Right lobe of liver (tissue), 6 donors: ENCODE data around the gene KCNN3. TPM values are rescaled to one million over a fixed set of nuclear protein-coding genes. Genes with fewer than 3 reads are reported as not detected.

ENCODE experiments used
- ATAC-seq, 4 donors: fragments of 200-7000 bp; cut with Tn5 transposase; one replicate each; pipeline ENCODE4 v1.9.1; 2020; ENCODE audit warnings: mild to moderate bottlenecking in 4 of 4, moderate library complexity in 4 of 4
- DNase-seq, 3 donors: peaks; one replicate each; pipeline ENCODE4 v3.0.0-alpha.2; 2020
- H3K27ac ChIP-seq, 3 donors: fragments of 200-600 bp; one replicate each; pipeline ENCODE4 v1.8.0; 2022
- H3K27me3 ChIP-seq, 2 donors: fragments of 200-600 bp; one replicate each; pipeline ENCODE4 v1.8.0; 2022
- H3K36me3 ChIP-seq, 4 donors: fragments of 200-600 bp; sonication (generic) in 1 of 4; one replicate each; pipeline versions ENCODE4 v1.5.1 to v1.8.0; 2017 to 2022; ENCODE audit warnings: control low read depth in 1 of 4
- H3K4me1 ChIP-seq, 4 donors: fragments of 200-600 bp; sonication (generic) in 1 of 4; one replicate each; pipeline versions ENCODE4 v1.5.1 to v1.8.0; 2017 to 2022; ENCODE audit warnings: control low read depth in 1 of 4
- H3K4me3 ChIP-seq, 3 donors: fragments of 200-600 bp; one replicate each; pipeline ENCODE4 v1.8.0; 2022
- H3K9me3 ChIP-seq, 4 donors: fragments of 200-600 bp; sonication (generic) in 1 of 4; one replicate each; pipeline versions ENCODE4 v1.5.1 to v1.8.0; 2017 to 2022; ENCODE audit warnings: control low read depth in 1 of 4
- POLR2A ChIP-seq: fragments of 450-650 bp; IDR thresholded peaks from one replicate; pipeline ENCODE4 v1.6.1; 2017; ENCODE audit warnings: antibody characterized with exemption, mild to moderate bottlenecking
- WGBS: methylation state at CpG from one replicate; pipeline ENCODE4 v1.1.6; 2018; ENCODE audit warnings: low coverage, low lambda C conversion rate; ENCODE audit not compliant: insufficient coverage; ENCODE audit errors: missing lambda C conversion rate; 5-methylcytosine and 5-hydroxymethylcytosine counted together
- intact Hi-C, 2 donors: fragments of 100-400 bp; cut with DNase I; formaldehyde crosslinking; loops; one replicate each; pipeline versions ENCODE4 v1.11.2 to v1.14.1; 2022
- total RNA-seq, 6 experiments: library from RNA; depleted of rRNA in 2 of 6; stranded (reverse); fragments of >200 nt in 2 of 6; fragmentation: NEBNext Ultra II Directional in 3 of 6; extraction: Animal tissue kit (Norgen Biotek cat#: 25700) in 3 of 6; gene quantifications; one replicate each; pipeline versions ENCODE4 v1.1.0 to v1.2.4, GENCODE V29; 2016 to 2023
- TF ChIP-seq, protein P1 (sequence below), 4 donors: fragments of 200-600 bp in 3 of 4; fragments of 450-650 bp in 1 of 4; IDR thresholded peaks; one replicate each; pipeline versions ENCODE4 v1.5.1 to v1.8.0; 2016 to 2022; ENCODE audit warnings: antibody characterized with exemption in 4 of 4, mild to moderate bottlenecking in 2 of 4
- donor health status: DM: no; HTN: yes; CAD: no.
- donor health status: DM: no; HTN: no; CAD: no.
- donor health status: DM: no; HTN: no; CAD: no.
- donor health status: DM: no; HTN: yes; CAD: no.
- donor health status: DM: no; HTN: yes; CAD: no.

The KCNN3 gene
- total RNA-seq, 6 experiments from 2014 or later, result 0.15 to 0.64 (median 0.32) TPM

DNA sequence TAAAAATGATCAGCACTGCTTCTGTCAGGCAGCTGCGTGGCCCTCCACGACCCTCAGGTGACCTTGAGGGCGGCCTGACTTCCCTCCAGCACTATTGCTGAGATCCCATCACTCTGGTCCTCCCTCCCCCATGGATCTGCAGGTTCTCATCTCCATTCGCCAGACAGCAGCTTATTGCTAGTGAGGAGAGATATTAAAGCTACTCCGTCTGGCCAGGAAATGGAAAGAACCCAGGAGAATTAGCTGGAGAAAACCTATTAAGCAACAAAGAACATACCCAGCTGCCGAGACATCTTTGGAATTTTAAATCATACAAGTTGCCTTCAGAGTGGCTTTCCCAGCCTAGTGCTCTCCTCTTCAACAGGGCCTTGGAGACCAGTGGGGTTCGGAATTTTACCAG lies 25.7 kb upstream of the KCNN3 start:
- ATAC-seq (no peak), DNase-seq (no peak)
- intact Hi-C loops, result loop anchor here in 1 of 2 donors (10.0 kb wide), 1 partner anchor 321 kb away; no protein-coding TSS in a partner anchor
- Histone ChIP-seq H3K27ac (no peak overlapping the region), H3K27me3 (no peaks in the 10 kb centered on the region), H3K9me3 (no peaks in the 10 kb centered on the region), H3K4me3 (no peak overlapping the region), H3K36me3 (no peaks in the 10 kb centered on the region), H3K4me1 (no peaks in the 10 kb centered on the region)
- TF ChIP-seq, protein P1, sequence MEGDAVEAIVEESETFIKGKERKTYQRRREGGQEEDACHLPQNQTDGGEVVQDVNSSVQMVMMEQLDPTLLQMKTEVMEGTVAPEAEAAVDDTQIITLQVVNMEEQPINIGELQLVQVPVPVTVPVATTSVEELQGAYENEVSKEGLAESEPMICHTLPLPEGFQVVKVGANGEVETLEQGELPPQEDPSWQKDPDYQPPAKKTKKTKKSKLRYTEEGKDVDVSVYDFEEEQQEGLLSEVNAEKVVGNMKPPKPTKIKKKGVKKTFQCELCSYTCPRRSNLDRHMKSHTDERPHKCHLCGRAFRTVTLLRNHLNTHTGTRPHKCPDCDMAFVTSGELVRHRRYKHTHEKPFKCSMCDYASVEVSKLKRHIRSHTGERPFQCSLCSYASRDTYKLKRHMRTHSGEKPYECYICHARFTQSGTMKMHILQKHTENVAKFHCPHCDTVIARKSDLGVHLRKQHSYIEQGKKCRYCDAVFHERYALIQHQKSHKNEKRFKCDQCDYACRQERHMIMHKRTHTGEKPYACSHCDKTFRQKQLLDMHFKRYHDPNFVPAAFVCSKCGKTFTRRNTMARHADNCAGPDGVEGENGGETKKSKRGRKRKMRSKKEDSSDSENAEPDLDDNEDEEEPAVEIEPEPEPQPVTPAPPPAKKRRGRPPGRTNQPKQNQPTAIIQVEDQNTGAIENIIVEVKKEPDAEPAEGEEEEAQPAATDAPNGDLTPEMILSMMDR (IDR thresholded peaks at IDR 0.05), result no peak
- no peak for TF ChIP-seq POLR2A
- WGBS, result 64% methylated on average over 4 of the region's 7 CpGs

DNA sequence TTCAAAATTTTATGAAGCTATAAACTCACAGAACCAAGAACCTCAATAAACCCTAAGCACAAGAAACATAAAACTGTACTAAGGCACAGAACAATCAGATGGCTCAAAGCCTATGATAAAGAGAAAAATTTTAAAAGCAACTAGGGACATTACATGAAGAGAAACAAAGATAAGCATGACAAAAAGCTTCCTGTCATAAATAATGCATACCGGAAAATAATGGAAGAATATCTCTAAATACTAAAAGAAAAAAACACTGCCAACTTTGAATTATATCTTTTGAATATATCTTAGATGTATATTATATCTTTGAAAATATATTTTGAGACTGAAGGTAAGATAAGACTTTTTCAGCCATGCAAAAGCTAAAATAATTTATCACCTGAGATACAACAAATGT lies 21.4 kb upstream of the KCNN3 start:
- ATAC-seq (no peak), DNase-seq (no peak)
- intact Hi-C loops, result loop anchor here in 1 of 2 donors (10.0 kb wide), 1 partner anchor 317 kb away; no protein-coding TSS in a partner anchor
- Histone ChIP-seq H3K27ac (no peak overlapping the region), H3K9me3 (no peaks in the 10 kb centered on the region), H3K27me3 (no peaks in the 10 kb centered on the region), H3K4me1 (no peaks in the 10 kb centered on the region), H3K4me3 (no peak overlapping the region), H3K36me3 (no peaks in the 10 kb centered on the region)
- TF ChIP-seq, protein P1 (IDR thresholded peaks at IDR 0.05), result no peak
- no peak for TF ChIP-seq POLR2A
- 52% methylated on average over 1 of the region's 1 CpG for WGBS

- H3K27ac ChIP-seq, result no peak overlapping the region
- no peaks in the 10 kb centered on the region for H3K4me1 ChIP-seq
- TF ChIP-seq, protein P1 (IDR thresholded peaks at IDR 0.05), result no peak
- TF ChIP-seq POLR2A, result no peak
- DNase-seq, result no peak
- H3K27me3 ChIP-seq, result no peaks in the 10 kb centered on the region
- ATAC-seq, result no peak
- 73% methylated on average over 7 of the region's 7 CpGs for WGBS
- H3K36me3 ChIP-seq, result no peaks in the 10 kb centered on the region
- intact Hi-C loops, result loop anchor here in 1 of 2 donors (10.0 kb wide), 1 partner anchor 324 kb away; the partner anchor contains the start of gene CHRNB2
- no peak overlapping the region for H3K4me3 ChIP-seq
- H3K9me3 ChIP-seq, result no peaks in the 10 kb centered on the region
Measured at GRCh38 chr1:154888757-154889156, 18.7 kb upstream of the KCNN3 start.

GRCh38 chr1:154886281-154887015 lies 16.4 kb upstream of the KCNN3 start:
- DNase-seq (no peak), ATAC-seq (no peak)
- Histone ChIP-seq H3K27me3 (no peaks in the 10 kb centered on the region), H3K4me1 (no peaks in the 10 kb centered on the region), H3K9me3 (no peaks in the 10 kb centered on the region), H3K36me3 (no peaks in the 10 kb centered on the region), H3K4me3 (no peak overlapping the region), H3K27ac (no peak overlapping the region)
- WGBS, result 0% methylated on average over 1 of the region's 5 CpGs
- TF ChIP-seq POLR2A, result no peak
- TF ChIP-seq, protein P1 (IDR thresholded peaks at IDR 0.05), result no peak
- intact Hi-C loops, result loop anchor here in 1 of 2 donors (10.0 kb wide), 1 partner anchor 322 kb away; the partner anchor contains the start of gene CHRNB2
